Amniotic stem cell (primary cell): ENCODE data around the gene COMMD2.

Source experiments
- DNase-seq: peaks from one replicate; lab custom pipeline; 2025; lab: John Stamatoyannopoulos, UW

Gene COMMD2

GRCh38 chr3:149763565-149764195, 11.4 kb upstream of the COMMD2 start:
- no peak for DNase-seq

GRCh38 chr3:149753717-149754116, 1.4 kb upstream of the COMMD2 start:
- no peak for DNase-seq

DNA sequence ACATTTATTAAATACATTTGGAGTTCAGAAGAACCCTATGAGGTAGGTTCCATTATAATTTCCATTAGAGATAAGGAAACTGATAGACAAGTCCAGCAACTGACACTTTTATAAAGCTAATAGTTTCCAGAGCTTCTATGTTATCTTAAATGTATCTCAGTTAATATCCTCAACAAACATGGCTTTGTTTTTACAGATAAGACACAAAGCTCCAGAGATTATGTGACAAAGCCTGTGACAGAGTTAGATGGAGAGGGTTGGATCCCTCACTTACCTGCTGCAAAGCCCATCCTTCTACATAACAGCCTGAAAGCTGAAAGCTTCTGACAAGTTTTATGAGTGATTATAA, 473 bp upstream of the COMMD2 start:
- no peak for DNase-seq

DNA sequence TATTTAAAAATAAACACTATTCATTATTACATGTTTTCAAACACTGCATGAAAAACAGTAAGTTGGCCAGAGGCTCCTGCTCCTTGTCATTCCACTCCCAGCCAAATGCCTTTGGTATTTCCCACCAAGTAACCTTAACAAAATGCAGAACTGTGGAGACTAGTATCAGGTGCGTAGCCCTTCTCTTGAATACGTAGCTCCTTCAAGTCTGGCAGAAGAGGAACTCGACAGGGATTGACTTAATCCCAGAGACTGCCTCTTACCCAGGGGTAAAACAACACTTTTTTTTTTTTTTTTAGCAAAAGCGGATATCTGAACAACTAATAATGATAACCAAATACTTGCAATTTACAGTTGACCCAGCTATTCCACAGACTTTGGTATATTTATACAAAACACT, 738 bp downstream of the COMMD2 start:
- no peak for DNase-seq

DNA sequence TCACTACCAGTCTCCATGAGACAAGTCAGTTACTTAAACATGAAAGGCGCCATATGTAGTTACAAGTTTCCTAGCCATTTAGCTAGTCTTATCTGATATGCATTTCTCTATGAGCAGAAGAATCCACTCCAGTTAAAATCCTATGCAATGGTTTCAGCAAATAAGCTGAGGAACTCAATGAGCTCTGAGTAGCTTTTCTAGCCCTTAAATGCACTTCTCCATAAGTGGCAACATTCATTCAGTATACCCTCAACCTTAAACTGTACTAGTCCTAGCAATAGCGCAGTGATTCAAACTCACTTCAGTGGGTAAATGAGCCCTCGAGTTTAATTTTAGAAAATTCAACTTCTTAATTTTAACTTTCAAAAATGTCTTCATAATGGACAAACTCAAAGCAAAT, 7.7 kb downstream of the COMMD2 start:
- DNase-seq, result no peak

- DNase-seq, result no peak
Observed at GRCh38 chr3:149744151-149744550, 8.1 kb downstream of the COMMD2 start.

DNA sequence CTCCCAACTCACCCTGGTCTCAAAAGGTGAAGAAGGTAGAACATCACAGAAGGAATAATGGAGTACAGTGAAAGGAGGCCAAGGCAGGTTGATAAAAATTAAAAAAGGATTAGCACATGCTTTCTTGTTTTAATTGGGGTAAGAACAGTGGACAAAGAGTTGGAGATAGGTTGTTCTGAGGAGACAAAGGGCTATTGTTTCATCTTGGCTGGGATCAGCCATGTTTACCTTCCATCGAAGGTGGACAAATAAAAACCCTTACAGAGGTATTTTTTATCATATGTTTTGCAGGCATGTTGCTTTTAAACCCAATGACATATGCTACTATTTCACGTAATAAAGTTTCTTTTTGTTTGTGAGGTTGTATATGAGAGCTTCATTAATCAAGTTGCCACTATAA, 12.9 kb downstream of the COMMD2 start:
- no peak for DNase-seq

GRCh38 chr3:149738876-149739275, 13.4 kb downstream of the COMMD2 start:
- no peak for DNase-seq

- no peak for DNase-seq
Observed at GRCh38 chr3:149736953-149737205, 15.4 kb downstream of the COMMD2 start.

GRCh38 chr3:149736175-149736952, 15.9 kb downstream of the COMMD2 start:
- no peak for DNase-seq

DNA sequence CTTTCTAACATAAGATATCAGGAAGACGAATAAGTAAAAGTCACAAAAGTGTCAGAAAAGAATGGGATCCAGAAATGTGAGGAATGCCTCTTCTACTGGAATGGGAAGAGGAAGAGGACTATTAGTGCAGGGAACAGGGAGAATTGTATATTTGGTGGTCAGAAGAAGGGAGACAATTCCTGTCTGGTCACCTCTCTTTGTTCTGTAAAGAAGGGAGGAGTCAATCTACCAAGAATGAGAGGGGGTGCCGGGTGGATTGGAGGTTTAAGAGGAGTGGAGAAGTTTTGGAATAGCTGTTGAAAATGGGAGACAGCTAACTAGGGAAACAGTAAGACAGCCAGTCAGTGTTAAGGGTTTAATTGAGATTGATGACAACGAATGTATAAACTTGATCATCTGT, 20.1 kb downstream of the COMMD2 start:
- no peak for DNase-seq

GRCh38 chr3:149727656-149728055, 24.6 kb downstream of the COMMD2 start:
- DNase-seq, result no peak

GRCh38 chr3:149726716-149727407, 25.4 kb downstream of the COMMD2 start:
- DNase-seq, result no peak

DNA sequence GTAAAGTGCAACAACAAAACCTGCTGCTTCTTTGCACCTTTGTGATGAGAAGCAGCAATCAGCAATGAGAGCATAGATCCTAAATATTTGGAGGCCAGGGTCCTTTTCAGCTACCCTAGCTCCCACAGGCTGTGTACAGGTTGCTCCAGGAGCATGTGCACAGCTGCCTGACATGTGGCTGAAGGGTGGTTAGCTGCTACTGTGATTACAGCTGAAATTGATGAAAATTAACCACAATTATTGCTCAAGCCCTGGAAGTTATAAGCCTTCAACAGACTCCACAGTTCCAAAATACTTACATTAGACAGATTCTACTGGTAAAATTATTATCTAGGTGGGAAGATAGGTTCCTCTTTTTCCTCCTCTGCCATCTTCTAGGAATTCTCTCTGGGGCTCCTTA, 28.5 kb downstream of the COMMD2 start:
- DNase-seq, result no peak

DNA sequence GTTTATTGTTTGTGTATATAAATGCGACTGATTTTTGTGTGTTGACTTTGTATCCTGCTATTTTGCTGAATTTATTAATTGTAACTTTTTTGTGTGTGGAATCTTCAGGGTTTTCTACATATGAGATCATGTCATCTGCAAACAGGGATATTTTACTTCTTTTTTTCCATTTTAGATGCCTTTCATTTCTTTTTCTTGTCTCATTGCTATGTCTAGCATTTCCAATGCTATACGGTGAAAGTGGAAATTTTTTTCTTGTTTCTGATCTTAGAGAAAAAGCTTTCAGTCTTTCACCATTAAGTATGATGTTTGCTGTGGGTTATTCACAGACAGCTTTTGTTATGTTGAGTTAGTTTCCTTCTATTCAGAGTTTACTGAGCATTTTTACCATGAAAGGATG, 31.4 kb downstream of the COMMD2 start:
- no peak for DNase-seq

DNA sequence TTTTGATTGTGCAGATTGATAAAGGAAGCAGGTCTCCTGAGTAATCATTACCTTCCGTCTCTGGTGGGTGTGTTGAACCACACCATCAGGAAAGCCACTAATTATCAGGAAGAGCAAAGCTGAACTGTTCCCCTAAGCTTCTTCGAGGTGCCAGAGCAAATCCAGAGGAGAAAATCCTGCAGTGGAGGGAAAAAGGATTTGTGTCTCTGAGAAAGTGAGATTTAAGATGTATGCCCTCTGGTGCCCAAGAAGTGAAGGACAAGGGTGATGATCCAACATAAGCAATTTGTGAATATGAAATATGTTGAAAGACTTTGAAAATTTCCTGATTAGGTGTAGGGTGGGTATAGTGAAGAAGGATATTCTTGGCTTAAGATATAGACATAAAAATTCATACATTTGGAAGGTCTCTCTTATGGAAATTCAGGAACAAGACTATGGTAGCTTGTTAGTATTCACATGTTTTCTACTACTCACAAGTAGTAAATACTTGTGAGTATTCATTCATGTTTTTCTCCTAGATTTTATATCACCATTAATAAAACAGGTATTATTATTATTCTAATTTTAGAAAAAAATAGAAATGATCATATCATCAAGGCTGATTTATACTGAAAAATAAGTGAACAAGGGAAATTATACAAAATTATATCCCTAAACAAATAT, 34.8 kb downstream of the COMMD2 start:
- peak; percentile 43 for DNase-seq

DNA sequence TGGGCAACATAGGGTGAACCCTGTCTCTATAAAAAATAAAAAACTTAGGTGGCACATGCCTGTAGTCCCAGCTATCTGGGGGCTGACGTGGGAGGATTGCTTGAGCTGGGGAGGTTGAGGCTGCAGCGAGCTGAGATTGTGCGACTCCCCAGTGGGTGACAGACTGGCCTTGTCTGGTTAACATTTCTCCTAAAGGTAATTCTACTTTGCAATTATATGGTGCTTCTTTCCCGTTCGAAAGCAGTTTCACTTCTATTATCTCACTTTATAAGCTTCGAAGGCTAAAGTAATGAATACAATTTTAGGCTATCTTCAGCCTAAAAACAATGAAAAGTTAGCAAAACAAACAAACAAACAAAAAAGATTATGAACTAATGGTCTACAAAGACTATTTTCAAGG, 35.3 kb downstream of the COMMD2 start:
- DNase-seq, result no peak

DNA sequence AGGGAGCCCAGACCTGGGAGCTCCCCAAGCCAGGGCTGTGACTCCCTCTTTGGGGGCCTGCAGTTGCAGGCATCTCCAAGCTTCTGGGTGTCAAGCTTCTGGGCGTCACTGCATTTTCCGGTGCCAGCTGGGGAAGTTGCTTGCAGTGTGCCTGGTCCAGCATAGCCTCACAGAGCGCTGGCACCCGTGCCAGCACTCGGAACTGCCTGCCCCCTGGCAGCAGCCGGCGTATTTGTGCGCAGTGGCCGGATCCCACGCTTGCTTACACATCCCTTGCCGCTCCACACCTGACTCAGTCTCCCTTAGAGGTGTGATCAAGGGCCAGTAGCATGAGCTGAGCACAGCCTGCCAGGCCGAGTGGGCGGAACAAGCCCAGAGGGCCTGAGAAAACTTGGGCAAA, 37.0 kb downstream of the COMMD2 start:
- DNase-seq, result no peak

- no peak for DNase-seq
Observed at GRCh38 chr3:149713730-149714654, 38.3 kb downstream of the COMMD2 start.

DNA sequence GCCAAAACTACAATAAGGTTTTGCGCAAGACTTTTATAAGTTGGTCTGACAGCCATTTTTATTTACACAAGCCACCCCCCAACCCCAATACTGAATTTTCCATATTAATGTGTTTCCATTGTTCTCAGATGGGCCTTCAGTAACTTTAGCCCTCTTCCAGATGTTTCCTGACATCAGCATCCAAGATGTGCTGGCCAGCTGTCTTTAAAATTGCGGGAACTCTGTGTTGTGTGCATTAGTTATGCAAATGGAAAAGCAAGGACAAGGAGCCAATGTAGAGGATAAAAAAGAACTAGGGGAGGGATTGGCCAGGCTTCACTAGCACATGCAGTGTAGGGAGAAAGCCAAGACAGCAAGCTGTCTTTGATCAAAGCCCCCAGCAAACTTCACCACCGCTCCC, 45.4 kb downstream of the COMMD2 start:
- no peak for DNase-seq

GRCh38 chr3:149705416-149705815, 46.9 kb downstream of the COMMD2 start:
- DNase-seq, result no peak

GRCh38 chr3:149703466-149703865, 48.8 kb downstream of the COMMD2 start:
- no peak for DNase-seq
